ENCODE measurements around the gene KREMEN2. TPM values are rescaled to one million over a fixed set of nuclear protein-coding genes. Genes with fewer than 3 reads are reported as not detected.

KREMEN2 gene
- total and polyA plus RNA-seq, 2 of the 13 experiments (the other 11 are each of a cell fraction or from before 2014, with no cell fraction given): 0.48 to 1.2 TPM

DNA sequence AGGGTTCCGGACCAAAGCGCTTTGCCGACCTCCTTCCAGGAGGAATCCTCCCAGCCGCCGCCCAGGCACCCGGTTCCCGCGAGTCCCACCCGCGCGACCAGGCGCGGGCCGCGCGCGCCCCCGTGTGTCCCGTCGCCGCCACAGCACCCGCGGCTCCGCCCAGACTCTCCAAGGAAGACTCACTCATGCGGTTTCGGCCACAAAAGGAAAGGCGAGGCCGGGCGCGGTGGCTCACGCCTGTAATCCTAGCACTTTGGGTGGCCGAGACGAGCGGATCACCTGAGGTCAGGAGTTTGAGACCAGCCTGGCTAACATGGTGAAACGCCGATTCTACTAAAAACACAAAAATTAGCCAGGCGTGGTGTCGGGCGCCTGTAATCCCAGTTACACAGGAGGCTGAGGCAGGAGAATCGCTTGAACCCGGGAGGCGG is 19.6 kb downstream of the KREMEN2 start (continued):
- TF ChIP-seq, protein P1, sequence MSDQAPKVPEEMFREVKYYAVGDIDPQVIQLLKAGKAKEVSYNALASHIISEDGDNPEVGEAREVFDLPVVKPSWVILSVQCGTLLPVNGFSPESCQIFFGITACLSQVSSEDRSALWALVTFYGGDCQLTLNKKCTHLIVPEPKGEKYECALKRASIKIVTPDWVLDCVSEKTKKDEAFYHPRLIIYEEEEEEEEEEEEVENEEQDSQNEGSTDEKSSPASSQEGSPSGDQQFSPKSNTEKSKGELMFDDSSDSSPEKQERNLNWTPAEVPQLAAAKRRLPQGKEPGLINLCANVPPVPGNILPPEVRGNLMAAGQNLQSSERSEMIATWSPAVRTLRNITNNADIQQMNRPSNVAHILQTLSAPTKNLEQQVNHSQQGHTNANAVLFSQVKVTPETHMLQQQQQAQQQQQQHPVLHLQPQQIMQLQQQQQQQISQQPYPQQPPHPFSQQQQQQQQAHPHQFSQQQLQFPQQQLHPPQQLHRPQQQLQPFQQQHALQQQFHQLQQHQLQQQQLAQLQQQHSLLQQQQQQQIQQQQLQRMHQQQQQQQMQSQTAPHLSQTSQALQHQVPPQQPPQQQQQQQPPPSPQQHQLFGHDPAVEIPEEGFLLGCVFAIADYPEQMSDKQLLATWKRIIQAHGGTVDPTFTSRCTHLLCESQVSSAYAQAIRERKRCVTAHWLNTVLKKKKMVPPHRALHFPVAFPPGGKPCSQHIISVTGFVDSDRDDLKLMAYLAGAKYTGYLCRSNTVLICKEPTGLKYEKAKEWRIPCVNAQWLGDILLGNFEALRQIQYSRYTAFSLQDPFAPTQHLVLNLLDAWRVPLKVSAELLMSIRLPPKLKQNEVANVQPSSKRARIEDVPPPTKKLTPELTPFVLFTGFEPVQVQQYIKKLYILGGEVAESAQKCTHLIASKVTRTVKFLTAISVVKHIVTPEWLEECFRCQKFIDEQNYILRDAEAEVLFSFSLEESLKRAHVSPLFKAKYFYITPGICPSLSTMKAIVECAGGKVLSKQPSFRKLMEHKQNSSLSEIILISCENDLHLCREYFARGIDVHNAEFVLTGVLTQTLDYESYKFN (CRISPR knock-in tag; conservative IDR thresholded peaks at IDR 0.05): no peak
- no peak for TF ChIP-seq ZNF761 (CRISPR knock-in tag; conservative IDR thresholded peaks at IDR 0.05)
- peak; percentile 81 for TF ChIP-seq ZNF687 (CRISPR knock-in tag; IDR thresholded peaks at IDR 0.05)
- TF ChIP-seq MIER2 (CRISPR knock-in tag; IDR thresholded peaks at IDR 0.05): 0 out of 2 replicates have a peak, but pooled peaks have one; percentile 28
- TF ChIP-seq KLF11 (CRISPR knock-in tag; IDR thresholded peaks at IDR 0.05): no peak
- TF ChIP-seq THAP11 (CRISPR knock-in tag; IDR thresholded peaks at IDR 0.05): peak; percentile 36; the same call in 1 of the 2 replicates
- TF ChIP-seq ARNT2 (CRISPR knock-in tag; IDR thresholded peaks at IDR 0.05; ENCODE audit: low read depth): peak; percentile 27; the same call in 1 of the 2 replicates
- TF ChIP-seq ATF6 (CRISPR knock-in tag; conservative IDR thresholded peaks at IDR 0.05): no peak
- TF ChIP-seq ZNF329 (CRISPR knock-in tag; IDR thresholded peaks at IDR 0.05; ENCODE audit: low read depth): 0 out of 2 replicates have a peak, but pooled peaks have one; percentile 46
- TF ChIP-seq MBD4 (IDR thresholded peaks at IDR 0.05; ENCODE audit: borderline replicate concordance, low read length): no peak
- peak; percentile 81 for TF ChIP-seq CTCF (CRISPR knock-in tag; IDR thresholded peaks at IDR 0.05)
- peak; percentile 65 for TF ChIP-seq XRCC5 (optimal IDR thresholded peaks at IDR 0.05; ENCODE audit: low read length)
- TF ChIP-seq, protein P2, sequence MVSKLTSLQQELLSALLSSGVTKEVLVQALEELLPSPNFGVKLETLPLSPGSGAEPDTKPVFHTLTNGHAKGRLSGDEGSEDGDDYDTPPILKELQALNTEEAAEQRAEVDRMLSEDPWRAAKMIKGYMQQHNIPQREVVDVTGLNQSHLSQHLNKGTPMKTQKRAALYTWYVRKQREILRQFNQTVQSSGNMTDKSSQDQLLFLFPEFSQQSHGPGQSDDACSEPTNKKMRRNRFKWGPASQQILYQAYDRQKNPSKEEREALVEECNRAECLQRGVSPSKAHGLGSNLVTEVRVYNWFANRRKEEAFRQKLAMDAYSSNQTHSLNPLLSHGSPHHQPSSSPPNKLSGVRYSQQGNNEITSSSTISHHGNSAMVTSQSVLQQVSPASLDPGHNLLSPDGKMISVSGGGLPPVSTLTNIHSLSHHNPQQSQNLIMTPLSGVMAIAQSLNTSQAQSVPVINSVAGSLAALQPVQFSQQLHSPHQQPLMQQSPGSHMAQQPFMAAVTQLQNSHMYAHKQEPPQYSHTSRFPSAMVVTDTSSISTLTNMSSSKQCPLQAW (CRISPR knock-in tag; IDR thresholded peaks at IDR 0.05): 0 out of 2 replicates have a peak, but pooled peaks have one; percentile 16
- TF ChIP-seq ZFP37 (CRISPR knock-in tag; IDR thresholded peaks at IDR 0.05; ENCODE audit: borderline replicate concordance): no peak
- TF ChIP-seq PITX1 (CRISPR knock-in tag; IDR thresholded peaks at IDR 0.05): no peak
- peak; percentile 39; the same call in 1 of the 2 replicates for TF ChIP-seq KLF12 (CRISPR knock-in tag; IDR thresholded peaks at IDR 0.05; ENCODE audit: borderline replicate concordance)
- no peak for TF ChIP-seq SNRNP70 (IDR thresholded peaks at IDR 0.05; ENCODE audit: low read depth, low read length)

All from HepG2 (cell line).